Esophagus squamous epithelium (tissue), 5 donors: ENCODE results near the gene PREX1. TPM values are rescaled to one million over a fixed set of nuclear protein-coding genes. Genes with fewer than 3 reads are reported as not detected.
"Not testable (repeated sequence)": the region's sequence is repeated elsewhere in the genome, so short reads cannot be mapped to it uniquely, and the experiment has no call there.

Experiments
- DNase-seq: peaks from one replicate; lab custom pipeline; 2025; lab: John Stamatoyannopoulos, UW
- H3K27ac ChIP-seq, 4 donors: fragments of 200-600 bp; sonication (generic); one replicate each; pipeline ENCODE4 v1.5.1; 2016 to 2019; ENCODE audit warnings: mild to moderate bottlenecking in 1 of 4
- H3K27me3 ChIP-seq, 4 donors: fragments of 200-600 bp; sonication (generic); 1 replicate in 3 of 4; 2 replicates in 1 of 4; pipeline versions ENCODE4 v1.5.1 to v1.6.0; 2017 to 2021; ENCODE audit warnings: antibody characterized with exemption in 1 of 4
- H3K36me3 ChIP-seq, 3 donors: fragments of 200-600 bp; sonication (generic); one replicate each; pipeline ENCODE4 v1.5.1; 2016 to 2019
- H3K4me1 ChIP-seq, 3 donors: fragments of 200-600 bp; sonication (generic); one replicate each; pipeline ENCODE4 v1.5.1; 2017 to 2019
- H3K4me3 ChIP-seq, 4 donors: fragments of 200-600 bp; sonication (generic); 1 replicate in 3 of 4; 2 replicates in 1 of 4; pipeline ENCODE4 v1.5.1; 2016 to 2019; ENCODE audit warnings: mild to moderate bottlenecking in 2 of 4, moderate library complexity in 1 of 4
- H3K9me3 ChIP-seq, 3 donors: fragments of 200-600 bp; sonication (generic); one replicate each; pipeline ENCODE4 v1.5.1; 2016 to 2019
- POLR2A ChIP-seq, 4 donors: fragments of 450-650 bp; IDR thresholded peaks; one replicate each; pipeline ENCODE4 v1.6.1; 2017; ENCODE audit warnings: antibody characterized with exemption in 4 of 4, mild to moderate bottlenecking in 4 of 4, moderate library complexity in 3 of 4
- WGBS, 2 donors: methylation state at CpG; one replicate each; pipeline ENCODE4 v1.1.5; 2018; 5-methylcytosine and 5-hydroxymethylcytosine counted together
- intact Hi-C: fragments of 100-400 bp; cut with DNase I; formaldehyde crosslinking; loops from one replicate; pipeline ENCODE4 v1.15.0; 2022
- total RNA-seq, 4 donors: library from RNA; depleted of rRNA; stranded (reverse); fragments of >200 nt; gene quantifications; one replicate each; pipeline ENCODE4 v1.1.0, GENCODE V29; 2016
- TF ChIP-seq, protein P1 (sequence below), 6 experiments: fragments of 450-650 bp in 4 of 6; fragments of 200-600 bp in 2 of 6; sonication (generic) in 2 of 6; IDR thresholded peaks; one replicate each; pipeline ENCODE4 v1.5.1; 2016 to 2019; ENCODE audit warnings: antibody characterized with exemption in 6 of 6, mild to moderate bottlenecking in 4 of 6, moderate library complexity in 4 of 6
- donor health status: DM: yes; HTN: yes; CAD: no.

Gene PREX1
- total RNA-seq, 4 donors from 2014 or later, result 4.9 to 25.9 (median 8.9) TPM

DNA sequence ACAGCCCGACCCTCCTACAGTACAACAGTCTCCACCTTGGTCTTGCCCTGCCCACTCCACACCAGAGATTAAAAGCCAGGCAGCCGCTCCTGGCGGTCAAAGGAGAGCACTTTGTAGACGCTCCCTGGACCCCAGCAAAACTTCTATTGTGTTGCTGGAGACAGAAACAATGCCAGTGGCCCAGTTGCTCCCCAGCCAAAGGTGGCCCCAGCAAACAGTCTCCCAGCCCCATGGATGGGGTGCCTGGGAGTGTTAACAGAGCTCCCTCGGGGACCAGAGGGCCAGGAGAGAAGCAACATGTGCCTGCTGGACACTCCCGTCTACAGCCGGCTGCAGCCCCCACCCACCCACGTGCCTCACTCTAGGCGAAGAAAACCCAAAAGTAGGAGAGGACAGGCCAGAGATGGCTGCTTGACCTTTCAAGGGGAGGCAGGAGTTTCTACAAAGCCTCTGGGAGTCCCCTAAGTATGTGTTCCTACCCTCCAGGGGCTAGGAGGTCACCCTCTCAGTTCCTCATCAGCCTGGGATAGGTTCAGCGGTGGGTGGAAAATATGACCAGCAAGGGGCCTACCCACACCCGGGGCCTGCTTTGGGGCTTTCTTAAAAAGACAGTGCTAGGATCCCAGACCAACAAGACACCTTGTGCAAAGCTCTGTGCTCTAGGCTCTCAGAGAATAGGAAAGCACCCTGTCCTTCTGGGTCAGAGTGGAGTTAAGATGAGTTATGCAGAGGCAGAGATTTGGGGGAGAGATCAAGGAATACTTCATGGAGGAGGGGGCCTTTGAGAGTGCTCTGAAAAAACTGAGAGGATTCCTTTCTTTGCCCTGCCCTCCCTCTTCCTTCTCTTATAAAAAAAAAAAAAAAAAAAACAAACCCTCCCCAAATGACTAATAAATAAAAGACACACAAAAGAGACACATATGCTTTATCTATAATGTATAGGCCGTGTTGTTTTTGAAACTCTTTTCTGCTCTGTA lies 19.0 kb upstream of the PREX1 start:
- Histone ChIP-seq H3K4me1 (peaks cover 0 to 4% (median 0%) of the 10 kb centered on the region in 3 donors), H3K36me3 (no peaks in the 10 kb centered on the region), H3K4me3 (no peak overlapping the region), H3K9me3 (no peaks in the 10 kb centered on the region), H3K27ac (no peak overlapping the region), H3K27me3 (peaks cover 0 to 25% (median 0%) of the 10 kb centered on the region in 4 donors)
- TF ChIP-seq POLR2A (IDR thresholded peaks at IDR 0.05), result no peak
- TF ChIP-seq, protein P1, sequence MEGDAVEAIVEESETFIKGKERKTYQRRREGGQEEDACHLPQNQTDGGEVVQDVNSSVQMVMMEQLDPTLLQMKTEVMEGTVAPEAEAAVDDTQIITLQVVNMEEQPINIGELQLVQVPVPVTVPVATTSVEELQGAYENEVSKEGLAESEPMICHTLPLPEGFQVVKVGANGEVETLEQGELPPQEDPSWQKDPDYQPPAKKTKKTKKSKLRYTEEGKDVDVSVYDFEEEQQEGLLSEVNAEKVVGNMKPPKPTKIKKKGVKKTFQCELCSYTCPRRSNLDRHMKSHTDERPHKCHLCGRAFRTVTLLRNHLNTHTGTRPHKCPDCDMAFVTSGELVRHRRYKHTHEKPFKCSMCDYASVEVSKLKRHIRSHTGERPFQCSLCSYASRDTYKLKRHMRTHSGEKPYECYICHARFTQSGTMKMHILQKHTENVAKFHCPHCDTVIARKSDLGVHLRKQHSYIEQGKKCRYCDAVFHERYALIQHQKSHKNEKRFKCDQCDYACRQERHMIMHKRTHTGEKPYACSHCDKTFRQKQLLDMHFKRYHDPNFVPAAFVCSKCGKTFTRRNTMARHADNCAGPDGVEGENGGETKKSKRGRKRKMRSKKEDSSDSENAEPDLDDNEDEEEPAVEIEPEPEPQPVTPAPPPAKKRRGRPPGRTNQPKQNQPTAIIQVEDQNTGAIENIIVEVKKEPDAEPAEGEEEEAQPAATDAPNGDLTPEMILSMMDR (IDR thresholded peaks at IDR 0.05), result no peak
- intact Hi-C loops, result no loop called here
- 38 to 55% methylated on average over 4 to 7 of the region's 12 CpGs for WGBS, 2 donors
- no peak for DNase-seq

GRCh38 chr20:48845721-48846306 lies 18.0 kb upstream of the PREX1 start:
- TF ChIP-seq, protein P1 (IDR thresholded peaks at IDR 0.05), result no peak
- no peak for TF ChIP-seq POLR2A (IDR thresholded peaks at IDR 0.05)
- no peak overlapping the region for H3K27ac ChIP-seq
- H3K27me3 ChIP-seq, result peaks cover 0 to 25% (median 0%) of the 10 kb centered on the region in 4 donors
- no peaks in the 10 kb centered on the region for H3K9me3 ChIP-seq
- no peak for DNase-seq
- H3K4me3 ChIP-seq, result no peak overlapping the region
- peaks cover 0 to 4% (median 0%) of the 10 kb centered on the region in 3 donors for H3K4me1 ChIP-seq
- H3K36me3 ChIP-seq, result no peaks in the 10 kb centered on the region
- WGBS, 2 donors, result 77% methylated on average over 6 to 7 of the region's 7 CpGs
- intact Hi-C loops, result no loop called here

DNA sequence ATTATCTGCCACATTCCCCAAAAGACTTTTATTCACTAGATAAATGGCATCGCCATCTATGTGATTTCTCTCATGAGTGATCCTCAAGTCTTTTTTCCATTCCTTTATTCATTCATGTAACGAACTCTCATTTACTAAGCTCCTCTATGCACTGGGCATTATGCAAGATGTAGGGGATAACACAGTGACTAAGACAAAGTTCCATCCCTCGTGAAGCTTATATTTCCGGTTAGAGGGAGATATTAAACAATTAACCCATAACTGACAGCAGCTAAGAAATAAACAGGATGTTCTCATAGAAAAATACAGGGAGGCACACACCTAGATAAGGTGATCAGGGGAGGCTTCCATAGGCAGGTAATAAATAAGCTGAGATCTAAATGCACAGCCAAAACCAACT lies 17.2 kb upstream of the PREX1 start:
- WGBS, 2 donors, result 32 to 42% methylated on average over 4 of the region's 4 CpGs

DNA sequence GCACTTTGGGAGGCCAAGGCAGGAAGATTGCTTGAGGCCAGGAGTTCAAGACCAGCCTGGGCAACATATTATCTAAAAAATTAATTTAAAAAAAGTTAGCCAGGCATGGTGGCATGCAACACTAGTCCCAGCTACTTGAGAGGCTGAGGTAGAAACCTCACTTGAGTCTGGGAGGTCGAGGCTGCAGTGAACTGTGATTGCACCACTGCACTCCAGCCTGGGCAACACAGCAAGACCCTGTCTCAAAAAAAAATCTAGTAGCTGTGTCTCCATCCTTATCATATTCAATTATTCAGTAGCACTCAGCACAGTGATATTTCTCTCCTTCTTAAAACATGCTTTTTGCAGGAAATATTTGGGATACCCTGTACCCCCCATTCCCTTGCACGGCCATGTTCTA lies 16.1 kb upstream of the PREX1 start:
- 29 to 79% methylated on average over 2 of the region's 2 CpGs for WGBS, 2 donors
- DNase-seq, result not testable (repeated sequence)

More for the DNA sequence above, 17.2 kb upstream of the PREX1 start:
- no peak overlapping the region for H3K4me3 ChIP-seq
- no peaks in the 10 kb centered on the region for H3K36me3 ChIP-seq
- no peaks in the 10 kb centered on the region for H3K9me3 ChIP-seq
- TF ChIP-seq POLR2A (IDR thresholded peaks at IDR 0.05), result no peak
- TF ChIP-seq, protein P1 (IDR thresholded peaks at IDR 0.05), result no peak
- H3K27ac ChIP-seq, result no peak overlapping the region
- no peak for DNase-seq
- H3K4me1 ChIP-seq, result peaks cover 0 to 4% (median 0%) of the 10 kb centered on the region in 3 donors
- H3K27me3 ChIP-seq, result peaks cover 0 to 18% (median 0%) of the 10 kb centered on the region in 4 donors
- intact Hi-C loops, result no loop called here

DNA sequence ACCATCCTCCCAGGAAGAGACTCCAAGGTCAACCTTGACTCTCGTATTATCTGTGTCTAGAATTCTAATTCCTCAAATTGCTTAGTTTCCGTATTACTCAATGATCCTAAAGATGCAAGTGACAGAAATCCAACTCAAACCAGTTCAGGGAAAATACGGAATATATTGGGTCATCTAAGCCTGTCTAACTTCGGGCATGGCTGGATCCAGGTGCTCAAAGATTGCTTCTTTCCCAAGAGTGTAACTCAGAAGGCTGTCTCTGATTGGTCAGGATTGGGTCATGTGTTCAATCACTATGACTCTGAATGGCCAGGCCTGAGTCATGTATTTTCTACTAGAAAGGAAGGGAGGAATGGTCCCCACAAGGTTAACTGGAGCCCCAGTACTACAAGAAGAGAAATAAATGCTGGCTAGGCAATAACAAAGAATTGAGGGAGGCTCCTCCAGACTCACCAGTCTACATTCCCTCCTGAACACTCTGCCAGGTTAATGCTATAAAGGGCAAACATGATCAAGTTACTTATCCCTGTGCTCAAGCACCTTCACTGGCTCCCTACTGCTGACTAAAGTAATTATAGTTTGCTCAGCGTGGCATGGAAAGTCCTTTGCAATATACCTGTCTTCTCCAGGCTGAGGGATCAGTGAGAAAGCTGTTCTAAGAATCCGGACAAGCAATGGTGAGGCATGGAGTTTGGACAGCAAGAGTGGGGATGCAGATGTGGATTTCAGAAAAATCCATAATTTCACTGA lies 15.4 kb upstream of the PREX1 start:
- H3K36me3 ChIP-seq, result no peaks in the 10 kb centered on the region
- H3K4me1 ChIP-seq, result peaks cover 0 to 4% (median 0%) of the 10 kb centered on the region in 3 donors
- H3K9me3 ChIP-seq, result no peaks in the 10 kb centered on the region
- peaks cover 0 to 15% (median 0%) of the 10 kb centered on the region in 4 donors for H3K27me3 ChIP-seq
- intact Hi-C loops, result no loop called here
- no peak for TF ChIP-seq POLR2A (IDR thresholded peaks at IDR 0.05)
- TF ChIP-seq, protein P1 (IDR thresholded peaks at IDR 0.05), result no peak
- DNase-seq, result no peak
- WGBS, 2 donors, result 78 to 80% methylated on average over 6 of the region's 6 CpGs
- H3K27ac ChIP-seq, result no peak overlapping the region
- no peak overlapping the region for H3K4me3 ChIP-seq

More for the DNA sequence above, 16.1 kb upstream of the PREX1 start:
- H3K27ac ChIP-seq, H3K4me1 ChIP-seq, intact Hi-C loops, H3K9me3 ChIP-seq, H3K36me3 ChIP-seq, H3K4me3 ChIP-seq: not testable (repeated sequence)
- peaks cover 0 to 15% (median 0%) of the 10 kb centered on the region in 4 donors for H3K27me3 ChIP-seq
